Measurements from ENCODE around the gene SLC25A1. TPM values are rescaled to one million over a fixed set of nuclear protein-coding genes. Genes with fewer than 3 reads are reported as not detected.

The SLC25A1 gene
- polyA plus RNA-seq, 1 donor from 2014 or later: 81.4 TPM

- no peaks in the 10 kb centered on the region for H3K27me3 ChIP-seq (ENCODE audit: insufficient read depth, low read depth, low read length)
Measured at GRCh38 chr22:19220867-19221266, 42.3 kb upstream of the SLC25A1 start.

GRCh38 chr22:19218541-19219233 lies 40.2 kb upstream of the SLC25A1 start:
- no peak overlapping the region for H3K4me3 ChIP-seq (ENCODE audit: low read length)
- H3K9ac ChIP-seq (ENCODE audit: low read length): no peak overlapping the region
- H3K4me2 ChIP-seq (ENCODE audit: low read length): no peak overlapping the region
- H3K27ac ChIP-seq (ENCODE audit: low read length): no peak overlapping the region
- no peaks in the 10 kb centered on the region for H3K79me2 ChIP-seq (replicated peaks; ENCODE audit: insufficient read depth, low read length)
- H4K20me1 ChIP-seq (ENCODE audit: insufficient read depth): no peaks in the 10 kb centered on the region
- H3K9me2 ChIP-seq (ENCODE audit: insufficient read depth, low read length): no peaks in the 10 kb centered on the region
- H3F3A ChIP-seq (ENCODE audit: insufficient read depth, low read length, poor library complexity, severe bottlenecking): no peaks in the 10 kb centered on the region
- no peak overlapping the region for H2AFZ ChIP-seq (ENCODE audit: low read depth, low read length)
- H3K36me3 ChIP-seq (ENCODE audit: insufficient read depth, low read length): no peaks in the 10 kb centered on the region
- no peaks in the 10 kb centered on the region for H3K27me3 ChIP-seq (ENCODE audit: insufficient read depth, low read depth, low read length)
- no peaks in the 10 kb centered on the region for H3K9me3 ChIP-seq (ENCODE audit: low read length)
- no peak for TF ChIP-seq EZH2 (IDR thresholded peaks at IDR 0.05; ENCODE audit: borderline replicate concordance, insufficient read depth, low read length, poor library complexity, severe bottlenecking)
- TF ChIP-seq TAF1 (IDR thresholded peaks at IDR 0.05; ENCODE audit: low read depth): no peak
- TF ChIP-seq REST (IDR thresholded peaks at IDR 0.05; ENCODE audit: borderline replicate concordance): no peak
- no peak for TF ChIP-seq CTCF (IDR thresholded peaks at IDR 0.05; ENCODE audit: poor library complexity, severe bottlenecking)
- no peak for TF ChIP-seq MXI1 (conservative IDR thresholded peaks at IDR 0.05; ENCODE audit: poor library complexity, severe bottlenecking)

More at GRCh38 chr22:19220867-19221266, 42.3 kb upstream of the SLC25A1 start:
- Histone ChIP-seq H3K4me3 (ENCODE audit: low read length) (no peak overlapping the region), H4K20me1 (ENCODE audit: insufficient read depth) (no peaks in the 10 kb centered on the region), H3K9me3 (ENCODE audit: low read length) (no peaks in the 10 kb centered on the region), H3F3A (ENCODE audit: insufficient read depth, low read length, poor library complexity, severe bottlenecking) (no peaks in the 10 kb centered on the region), H3K79me2 (replicated peaks; ENCODE audit: insufficient read depth, low read length) (no peaks in the 10 kb centered on the region), H3K27ac (ENCODE audit: low read length) (no peak overlapping the region), H3K36me3 (ENCODE audit: insufficient read depth, low read length) (no peaks in the 10 kb centered on the region), H3K9ac (ENCODE audit: low read length) (no peak overlapping the region), H2AFZ (ENCODE audit: low read depth, low read length) (no peak overlapping the region), H3K4me2 (ENCODE audit: low read length) (no peak overlapping the region), H3K9me2 (ENCODE audit: insufficient read depth, low read length) (no peaks in the 10 kb centered on the region)
- no peak for TF ChIP-seq POLR2AphosphoS5 (IDR thresholded peaks at IDR 0.05)
- no peak for TF ChIP-seq TAF1 (IDR thresholded peaks at IDR 0.05; ENCODE audit: low read depth)
- TF ChIP-seq REST (IDR thresholded peaks at IDR 0.05; ENCODE audit: borderline replicate concordance): no peak
- no peak for TF ChIP-seq EZH2 (IDR thresholded peaks at IDR 0.05; ENCODE audit: borderline replicate concordance, insufficient read depth, low read length, poor library complexity, severe bottlenecking)
- TF ChIP-seq MXI1 (conservative IDR thresholded peaks at IDR 0.05; ENCODE audit: poor library complexity, severe bottlenecking): no peak
- TF ChIP-seq RAD21 (conservative IDR thresholded peaks at IDR 0.05): no peak
- TF ChIP-seq EP300 (conservative IDR thresholded peaks at IDR 0.05; ENCODE audit: poor library complexity, severe bottlenecking): no peak
- TF ChIP-seq SMC3 (conservative IDR thresholded peaks at IDR 0.05; ENCODE audit: poor library complexity): no peak
- no peak for TF ChIP-seq CTCF (IDR thresholded peaks at IDR 0.05; ENCODE audit: poor library complexity, severe bottlenecking)

Measured in neural cell (in vitro differentiated cells).